A549 (cell line): ENCODE data around the gene PCGF6.

ENCODE experiments used
- BHLHE40 ChIP-seq: IDR thresholded peaks from 2 replicates; pipeline ENCODE4 v1.6.1; 2012; ENCODE audit warnings: low read depth, low read length, inconsistent platforms
- CEBPB ChIP-seq, 2 experiments: fragments of >200 bp in 1 of 2; sonication (Bioruptor Twin) in 1 of 2; formaldehyde crosslinking in 1 of 2; IDR thresholded peaks; 2 replicates each; pipeline ENCODE4 v1.6.1; 2012 to 2016
- CTCF ChIP-seq: fragments of >200 bp; sonication (Bioruptor Twin); formaldehyde crosslinking; IDR thresholded peaks from 3 replicates; pipeline ENCODE4 v1.5.1; 2016
- ELK1 ChIP-seq: fragments of 150-350 bp; IDR thresholded peaks from 2 replicates; pipeline ENCODE4 v1.6.1; 2014; ENCODE audit warnings: low read depth, mild to moderate bottlenecking, low read length
- EP300 ChIP-seq, 2 experiments: fragments of >200 bp; sonication (Bioruptor Twin); formaldehyde crosslinking; IDR thresholded peaks; 2 replicates in 1 of 2; 3 replicates in 1 of 2; pipeline ENCODE4 v1.6.1; 2016 to 2017
- FOSB ChIP-seq: fragments of 250-450 bp; sonication (Bioruptor Pico); IDR thresholded peaks from 2 replicates; pipeline ENCODE4 v1.5.0; 2020; ENCODE audit warnings: mild to moderate bottlenecking, moderate library complexity
- HEYL ChIP-seq: fragments of 250-450 bp; sonication (Bioruptor Pico); IDR thresholded peaks from 2 replicates; pipeline ENCODE4 v1.8.0; 2021; ENCODE audit warnings: mild to moderate bottlenecking, moderate library complexity
- HOXA7 ChIP-seq: fragments of 250-450 bp; sonication (Bioruptor Pico); IDR thresholded peaks from 2 replicates; pipeline ENCODE4 v1.5.0; 2020; ENCODE audit warnings: mild to moderate bottlenecking, moderate library complexity
- HOXB13 ChIP-seq: fragments of 250-450 bp; sonication (Bioruptor Pico); IDR thresholded peaks from 2 replicates; pipeline ENCODE4 v1.5.0; 2020; ENCODE audit warnings: low read depth, mild to moderate bottlenecking, moderate library complexity
- KDM1A ChIP-seq: fragments of 200-600 bp; sonication (generic); IDR thresholded peaks from 2 replicates; pipeline ENCODE4 v1.6.1; 2016; ENCODE audit warnings: low read depth, mild to moderate bottlenecking
- NR3C1 ChIP-seq: fragments of >200 bp; sonication (Bioruptor Twin); formaldehyde crosslinking; IDR thresholded peaks from 3 replicates; pipeline ENCODE4 v1.6.1; 2017
- POLR2A ChIP-seq: IDR thresholded peaks from 2 replicates; pipeline ENCODE4 v1.6.1; 2012; ENCODE audit warnings: mild to moderate bottlenecking, low read length
- REST ChIP-seq: fragments of 200-600 bp; sonication (generic); IDR thresholded peaks from 2 replicates; pipeline ENCODE4 v1.6.1; 2016; ENCODE audit warnings: antibody characterized with exemption, mild to moderate bottlenecking, moderate library complexity
- RNF2 ChIP-seq: fragments of 200-600 bp; sonication (generic); IDR thresholded peaks from 2 replicates; pipeline ENCODE4 v1.6.1; 2016; ENCODE audit warnings: low read depth, mild to moderate bottlenecking, antibody characterized with exemption, moderate library complexity, borderline replicate concordance

- TF ChIP-seq RNF2 (no peak), CEBPB (IDR thresholded peaks at IDR 0.05) (no peak), ELK1 (no peak), BHLHE40 (no peak), CTCF (no peak), REST (peak; percentile 98), NR3C1 (no peak), HEYL (CRISPR knock-in tag) (no peak), EP300 (IDR thresholded peaks at IDR 0.05) (no peak), HOXA7 (CRISPR knock-in tag) (no peak), POLR2A (no peak), KDM1A (no peak), FOSB (CRISPR knock-in tag) (no peak), HOXB13 (CRISPR knock-in tag) (no peak)
These were observed 85.1 kb downstream of the PCGF6 start for GRCh38 chr10:103265717-103266329.
